ENCODE data around the gene ZDHHC20.

GRCh38 chr13:21481359-21481758 lies 22.3 kb upstream of the ZDHHC20 start:
- no peak for TF ChIP-seq CTCF (IDR thresholded peaks at IDR 0.05 in 4 of 5, conservative IDR thresholded peaks at IDR 0.05 in 1 of 5)
- no peak for TF ChIP-seq POLR2A (IDR thresholded peaks at IDR 0.05)
